RPMI8226 (cell line): ENCODE results near the gene HGS.

Source experiments
- DNase-seq: peaks from one replicate; pipeline ENCODE4 v3.0.0-alpha.2; 2015

Gene HGS

GRCh38 chr17:81686614-81687013 is 2.8 kb downstream of the HGS start:
- DNase-seq, result no peak

- DNase-seq, result no peak
Observed at GRCh38 chr17:81687770-81688541, 4.1 kb downstream of the HGS start.

- DNase-seq, result no peak
Observed at GRCh38 chr17:81688616-81689015, 4.8 kb downstream of the HGS start.

- no peak for DNase-seq
Observed at GRCh38 chr17:81690066-81690465, 6.3 kb downstream of the HGS start.

- DNase-seq, result no peak
Observed at GRCh38 chr17:81690549-81690948, 6.7 kb downstream of the HGS start.

GRCh38 chr17:81691196-81691595 is 7.4 kb downstream of the HGS start:
- DNase-seq, result no peak

GRCh38 chr17:81691608-81692007 is 7.8 kb downstream of the HGS start:
- DNase-seq, result no peak

GRCh38 chr17:81693509-81694210 is 9.8 kb downstream of the HGS start:
- DNase-seq, result no peak

- no peak for DNase-seq
Observed at GRCh38 chr17:81694810-81695209, 11.0 kb downstream of the HGS start.

- no peak for DNase-seq
Observed at GRCh38 chr17:81695211-81695610, 11.4 kb downstream of the HGS start.

GRCh38 chr17:81695801-81696200 is 12.0 kb downstream of the HGS start:
- DNase-seq, result no peak

- no peak for DNase-seq
Observed at GRCh38 chr17:81696218-81696941, 12.6 kb downstream of the HGS start.

- no peak for DNase-seq
Observed at GRCh38 chr17:81697261-81698044, 13.6 kb downstream of the HGS start.

GRCh38 chr17:81700353-81701287 is 16.8 kb downstream of the HGS start:
- no peak for DNase-seq

- peak; percentile 39 for DNase-seq
Observed at GRCh38 chr17:81701288-81702071, 17.7 kb downstream of the HGS start.

- peak; percentile 95 for DNase-seq
Observed at GRCh38 chr17:81702934-81703746, 19.3 kb downstream of the HGS start, which contains the start of gene MRPL12. MRPL12 (plus strand) TSS chr17:81703367; CDS start chr17:81703502, 135 bp downstream.

- DNase-seq, result no peak
Observed at GRCh38 chr17:81703747-81704654, 20.2 kb downstream of the HGS start.

GRCh38 chr17:81705518-81706231 is 21.9 kb downstream of the HGS start:
- no peak for DNase-seq
